ENCODE data around the gene MCC. TPM values are rescaled to one million over a fixed set of nuclear protein-coding genes. Genes with fewer than 3 reads are reported as not detected.

The MCC gene
- total RNA-seq, 1 donor from 2014 or later, result 22.7 TPM

DNA sequence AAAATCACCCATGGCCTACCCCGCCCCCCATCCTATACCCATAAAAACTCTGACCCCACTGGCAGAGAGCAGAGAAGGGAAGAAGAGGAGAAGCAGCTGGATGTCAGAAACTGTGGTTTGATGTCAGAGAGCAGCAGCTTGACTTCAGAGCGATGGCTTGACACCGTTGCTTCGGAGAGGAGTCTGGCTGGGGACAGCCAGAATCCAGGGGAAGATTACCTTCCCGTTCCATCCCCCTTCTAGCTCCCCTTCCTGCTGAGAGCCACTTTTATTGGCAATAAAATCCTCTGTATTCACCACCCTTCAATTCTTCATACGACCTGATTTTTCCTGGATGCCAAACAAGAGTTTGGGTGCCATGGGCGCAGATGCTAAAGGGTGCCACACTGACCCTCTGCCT is 373.7 kb downstream of the MCC start:
- TF ChIP-seq, protein P1, sequence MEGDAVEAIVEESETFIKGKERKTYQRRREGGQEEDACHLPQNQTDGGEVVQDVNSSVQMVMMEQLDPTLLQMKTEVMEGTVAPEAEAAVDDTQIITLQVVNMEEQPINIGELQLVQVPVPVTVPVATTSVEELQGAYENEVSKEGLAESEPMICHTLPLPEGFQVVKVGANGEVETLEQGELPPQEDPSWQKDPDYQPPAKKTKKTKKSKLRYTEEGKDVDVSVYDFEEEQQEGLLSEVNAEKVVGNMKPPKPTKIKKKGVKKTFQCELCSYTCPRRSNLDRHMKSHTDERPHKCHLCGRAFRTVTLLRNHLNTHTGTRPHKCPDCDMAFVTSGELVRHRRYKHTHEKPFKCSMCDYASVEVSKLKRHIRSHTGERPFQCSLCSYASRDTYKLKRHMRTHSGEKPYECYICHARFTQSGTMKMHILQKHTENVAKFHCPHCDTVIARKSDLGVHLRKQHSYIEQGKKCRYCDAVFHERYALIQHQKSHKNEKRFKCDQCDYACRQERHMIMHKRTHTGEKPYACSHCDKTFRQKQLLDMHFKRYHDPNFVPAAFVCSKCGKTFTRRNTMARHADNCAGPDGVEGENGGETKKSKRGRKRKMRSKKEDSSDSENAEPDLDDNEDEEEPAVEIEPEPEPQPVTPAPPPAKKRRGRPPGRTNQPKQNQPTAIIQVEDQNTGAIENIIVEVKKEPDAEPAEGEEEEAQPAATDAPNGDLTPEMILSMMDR (IDR thresholded peaks at IDR 0.05; ENCODE audit: unreplicated experiment), result no peak
- Mint-ChIP-seq H3K4me3 (ENCODE audit: unreplicated experiment) (no peak overlapping the region), H3K36me3 (ENCODE audit: low read depth, unreplicated experiment) (peaks cover 17% of the 10 kb centered on the region), H3K4me1 (ENCODE audit: unreplicated experiment) (peaks cover 5% of the 10 kb centered on the region), H3K27me3 (ENCODE audit: unreplicated experiment) (no peaks in the 10 kb centered on the region), H3K9me3 (ENCODE audit: unreplicated experiment) (no peaks in the 10 kb centered on the region), H3K27ac (ENCODE audit: unreplicated experiment) (no peak overlapping the region)
- no peak for DNase-seq (ENCODE audit: low spot score)

DNA sequence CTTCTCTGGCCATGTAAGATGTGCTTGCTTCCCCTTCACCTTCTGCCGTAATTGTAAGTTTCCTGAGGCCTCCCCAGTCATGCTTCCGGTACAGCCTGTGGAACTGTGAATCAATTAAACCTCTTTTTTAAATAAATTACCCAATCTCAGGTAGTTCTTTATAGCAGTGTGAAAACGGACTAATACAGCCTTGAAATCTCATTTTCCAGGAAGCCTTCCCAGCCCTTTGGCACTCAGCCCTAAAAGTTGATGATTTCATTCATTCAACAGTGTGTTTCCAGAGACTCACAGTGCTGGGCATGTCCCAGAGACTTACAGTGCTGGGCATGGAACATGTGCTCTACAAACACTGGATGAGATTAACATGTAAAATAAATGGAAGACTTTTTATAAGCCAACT is 375.8 kb downstream of the MCC start:
- no peak for DNase-seq (ENCODE audit: low spot score)
- Mint-ChIP-seq H3K36me3 (ENCODE audit: low read depth, unreplicated experiment) (peaks cover 17% of the 10 kb centered on the region), H3K4me3 (ENCODE audit: unreplicated experiment) (no peak overlapping the region), H3K9me3 (ENCODE audit: unreplicated experiment) (no peaks in the 10 kb centered on the region), H3K27me3 (ENCODE audit: unreplicated experiment) (no peaks in the 10 kb centered on the region), H3K4me1 (ENCODE audit: unreplicated experiment) (peaks cover 4% of the 10 kb centered on the region), H3K27ac (ENCODE audit: unreplicated experiment) (no peak overlapping the region)
- TF ChIP-seq, protein P1 (IDR thresholded peaks at IDR 0.05; ENCODE audit: unreplicated experiment), result no peak

DNA sequence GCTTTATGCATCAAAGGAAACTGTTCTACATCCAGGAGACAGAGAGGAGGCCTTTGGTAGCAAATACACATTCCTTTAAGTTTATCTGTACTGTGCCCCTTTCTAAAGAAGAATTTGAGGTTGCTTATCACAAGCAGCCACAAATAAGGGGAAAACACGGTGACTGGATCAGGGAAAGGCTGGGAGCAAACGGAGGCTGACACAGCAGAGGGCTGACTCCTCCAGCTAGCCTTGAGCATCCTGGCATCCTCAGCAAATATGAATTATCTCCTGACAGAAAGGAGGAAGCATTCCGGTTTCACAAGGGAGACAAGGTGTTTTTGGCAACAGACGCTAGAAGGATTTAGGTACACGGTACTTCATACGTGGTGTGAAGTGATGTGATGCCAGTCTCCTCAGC is 378.1 kb downstream of the MCC start:
- Mint-ChIP-seq H3K27ac (ENCODE audit: unreplicated experiment) (no peak overlapping the region), H3K4me3 (ENCODE audit: unreplicated experiment) (no peak overlapping the region), H3K36me3 (ENCODE audit: low read depth, unreplicated experiment) (peaks cover 15% of the 10 kb centered on the region), H3K9me3 (ENCODE audit: unreplicated experiment) (no peaks in the 10 kb centered on the region), H3K27me3 (ENCODE audit: unreplicated experiment) (no peaks in the 10 kb centered on the region), H3K4me1 (ENCODE audit: unreplicated experiment) (peaks cover 7% of the 10 kb centered on the region)
- DNase-seq (ENCODE audit: low spot score), result no peak
- TF ChIP-seq, protein P1 (IDR thresholded peaks at IDR 0.05; ENCODE audit: unreplicated experiment), result no peak

DNA sequence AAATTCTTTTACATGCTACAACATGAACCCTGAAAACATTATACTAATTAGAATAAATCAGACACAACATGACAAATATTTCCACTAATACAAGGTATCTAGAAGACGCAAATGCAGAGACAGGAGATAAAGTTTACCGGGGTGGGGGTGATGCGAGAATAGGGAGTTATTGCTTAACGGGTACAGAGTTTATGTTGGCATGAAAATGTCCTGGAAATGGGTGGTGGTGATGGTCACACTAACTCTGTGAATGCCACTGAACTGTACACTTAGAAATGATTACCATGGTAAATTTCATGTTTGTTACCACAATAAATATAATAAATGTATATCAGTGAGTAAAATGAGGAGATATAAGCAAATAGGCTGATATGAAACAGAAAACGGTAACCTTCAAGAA is 378.9 kb downstream of the MCC start:
- peaks cover 7% of the 10 kb centered on the region for H3K4me1 Mint-ChIP-seq (ENCODE audit: unreplicated experiment)
- no peak for DNase-seq (ENCODE audit: low spot score)
- H3K36me3 Mint-ChIP-seq (ENCODE audit: low read depth, unreplicated experiment), result peaks cover 12% of the 10 kb centered on the region
- no peaks in the 10 kb centered on the region for H3K27me3 Mint-ChIP-seq (ENCODE audit: unreplicated experiment)
- no peaks in the 10 kb centered on the region for H3K9me3 Mint-ChIP-seq (ENCODE audit: unreplicated experiment)
- H3K27ac Mint-ChIP-seq (ENCODE audit: unreplicated experiment), result no peak overlapping the region
- no peak overlapping the region for H3K4me3 Mint-ChIP-seq (ENCODE audit: unreplicated experiment)
- TF ChIP-seq, protein P1 (IDR thresholded peaks at IDR 0.05; ENCODE audit: unreplicated experiment), result no peak

DNA sequence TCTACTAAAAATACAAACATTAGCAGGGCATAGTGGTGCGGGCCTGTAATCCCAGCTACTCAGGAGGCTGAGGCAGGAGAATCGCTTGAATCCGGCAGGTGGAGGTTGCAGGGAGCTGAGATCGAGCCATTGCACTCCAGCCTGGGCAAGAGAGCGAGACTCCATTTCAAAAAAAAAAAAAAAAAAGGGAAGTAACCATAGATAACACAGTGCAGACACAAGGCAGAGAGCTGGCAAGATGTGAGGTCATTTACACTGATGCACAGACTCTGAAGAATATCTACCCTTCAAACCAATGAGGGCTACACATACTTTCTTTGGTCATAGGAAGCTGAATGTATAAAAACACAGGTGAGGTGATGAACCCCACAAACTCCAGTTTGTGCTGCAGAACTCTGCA is 379.8 kb downstream of the MCC start:
- H3K4me3 Mint-ChIP-seq (ENCODE audit: unreplicated experiment), result no peak overlapping the region
- H3K4me1 Mint-ChIP-seq (ENCODE audit: unreplicated experiment), result peaks cover 7% of the 10 kb centered on the region
- no peak for DNase-seq (ENCODE audit: low spot score)
- no peaks in the 10 kb centered on the region for H3K9me3 Mint-ChIP-seq (ENCODE audit: unreplicated experiment)
- TF ChIP-seq, protein P1 (IDR thresholded peaks at IDR 0.05; ENCODE audit: unreplicated experiment), result no peak
- no peak overlapping the region for H3K27ac Mint-ChIP-seq (ENCODE audit: unreplicated experiment)
- peaks cover 4% of the 10 kb centered on the region for H3K36me3 Mint-ChIP-seq (ENCODE audit: low read depth, unreplicated experiment)
- H3K27me3 Mint-ChIP-seq (ENCODE audit: unreplicated experiment), result no peaks in the 10 kb centered on the region

All from endothelial cell (in vitro differentiated cells).